ENCODE measurements around the gene CARD8.

The CARD8 gene

GRCh38 chr19:48206397-48207093, 49.2 kb downstream of the CARD8 start:
- DNase-seq = no peak

GRCh38 chr19:48203794-48204628, 51.7 kb downstream of the CARD8 start:
- peak; percentile 88 for DNase-seq

- no peak for DNase-seq
Observed at GRCh38 chr19:48203222-48203793, 52.4 kb downstream of the CARD8 start.

- DNase-seq = peak; percentile 25
Observed at GRCh38 chr19:48196933-48197665, 58.6 kb downstream of the CARD8 start.

GRCh38 chr19:48196321-48196763, 59.4 kb downstream of the CARD8 start:
- DNase-seq = peak; percentile 25

GRCh38 chr19:48194844-48195830, 60.6 kb downstream of the CARD8 start:
- peak; percentile 17 for DNase-seq

GRCh38 chr19:48194041-48194843, 61.5 kb downstream of the CARD8 start:
- peak; percentile 42 for DNase-seq

- no peak for DNase-seq
Observed at GRCh38 chr19:48192750-48193149, 63.0 kb downstream of the CARD8 start.

- no peak for DNase-seq
Observed at GRCh38 chr19:48190885-48191284, 64.8 kb downstream of the CARD8 start.

GRCh38 chr19:48190288-48190884, 65.3 kb downstream of the CARD8 start:
- DNase-seq = peak; percentile 49

- DNase-seq = peak; percentile 17
Observed at GRCh38 chr19:48186541-48186991, 69.1 kb downstream of the CARD8 start.

- no peak for DNase-seq
Observed at GRCh38 chr19:48186015-48186414, 69.7 kb downstream of the CARD8 start.

GRCh38 chr19:48183356-48183755, 72.4 kb downstream of the CARD8 start:
- no peak for DNase-seq

- DNase-seq = no peak
Observed at GRCh38 chr19:48182434-48182833, 73.3 kb downstream of the CARD8 start.

- no peak for DNase-seq
Observed at GRCh38 chr19:48181505-48181904, 74.2 kb downstream of the CARD8 start.

GRCh38 chr19:48176226-48176625, 79.5 kb downstream of the CARD8 start:
- no peak for DNase-seq

GRCh38 chr19:48175578-48175977, 80.1 kb downstream of the CARD8 start:
- no peak for DNase-seq

- DNase-seq = no peak
Observed at GRCh38 chr19:48174445-48175030, 81.2 kb downstream of the CARD8 start.

GRCh38 chr19:48171710-48172109, 84.0 kb downstream of the CARD8 start:
- no peak for DNase-seq

- peak; percentile 38 for DNase-seq
Observed at GRCh38 chr19:48170817-48171347, 84.8 kb downstream of the CARD8 start.

All from activated CD4-positive, CD25-positive, alpha-beta regulatory T cell treated with anti-CD3 and anti-CD28 coated beads, Interleukin-2, amount 50 U/mL, for 72 hours (primary cell).